Renal cortex interstitium (tissue), 15 donors: ENCODE data around the gene CPS1. TPM values are rescaled to one million over a fixed set of nuclear protein-coding genes. Genes with fewer than 3 reads are reported as not detected.

ENCODE experiments used
- DNase-seq, 11 donors: peaks; one replicate each; pipeline ENCODE4 v3.0.0-alpha.2; 2013; ENCODE audit warnings: low read depth in 9 of 11, low spot score in 4 of 11; ENCODE audit errors: extremely low read depth in 1 of 11
- long read RNA-seq, 16 experiments: transcript quantifications; one replicate each; lab custom pipeline, GENCODE V29; 2026
- polyA plus RNA-seq, 3 donors: library from polyadenylated mRNA; unstranded; fragments of 120-200 nt; gene quantifications; one replicate each; pipeline ENCODE4 v1.2.1, GENCODE V29; 2013; ENCODE audit not compliant: insufficient read length in 3 of 3

Gene CPS1
- polyA plus RNA-seq = 1 to 10 TPM; 2.4 to 5.4 (median 3.8) TPM
- long read RNA-seq, donor 1 = 0 reads
- long read RNA-seq, donor 2 = 0 reads
- long read RNA-seq, donor 3, full-length matches to known transcripts = 1 of 9 reads
- long read RNA-seq, donor 3, partial matches to known transcripts = 8 of 9 reads
- long read RNA-seq, donor 3, other reads (novel, unspliced or antisense) = 0 of 9 reads
- long read RNA-seq, donor 4 = 0 reads
- long read RNA-seq, donor 5 = 0 reads
- long read RNA-seq, donor 6 = 0 reads
- long read RNA-seq, donor 7 = 0 reads
- long read RNA-seq, donor 8 = 0 reads
- long read RNA-seq, donor 9 = 0 reads
- long read RNA-seq, donor 10 = 0 reads
- long read RNA-seq, donor 11 = 0 reads
- long read RNA-seq, donor 12 = 0 reads
- long read RNA-seq, donor 13 = 0 reads
- long read RNA-seq, donor 14, full-length matches to known transcripts = 1 of 1 reads
- long read RNA-seq, donor 14, partial matches to known transcripts = 0 of 1 reads
- long read RNA-seq, donor 14, other reads (novel, unspliced or antisense) = 0 of 1 reads
- long read RNA-seq, donor 15, full-length matches to known transcripts = 1 of 1 reads
- long read RNA-seq, donor 15, partial matches to known transcripts = 0 of 1 reads
- long read RNA-seq, donor 15, other reads (novel, unspliced or antisense) = 0 of 1 reads
- long read RNA-seq, donor 16 = 0 reads

DNA sequence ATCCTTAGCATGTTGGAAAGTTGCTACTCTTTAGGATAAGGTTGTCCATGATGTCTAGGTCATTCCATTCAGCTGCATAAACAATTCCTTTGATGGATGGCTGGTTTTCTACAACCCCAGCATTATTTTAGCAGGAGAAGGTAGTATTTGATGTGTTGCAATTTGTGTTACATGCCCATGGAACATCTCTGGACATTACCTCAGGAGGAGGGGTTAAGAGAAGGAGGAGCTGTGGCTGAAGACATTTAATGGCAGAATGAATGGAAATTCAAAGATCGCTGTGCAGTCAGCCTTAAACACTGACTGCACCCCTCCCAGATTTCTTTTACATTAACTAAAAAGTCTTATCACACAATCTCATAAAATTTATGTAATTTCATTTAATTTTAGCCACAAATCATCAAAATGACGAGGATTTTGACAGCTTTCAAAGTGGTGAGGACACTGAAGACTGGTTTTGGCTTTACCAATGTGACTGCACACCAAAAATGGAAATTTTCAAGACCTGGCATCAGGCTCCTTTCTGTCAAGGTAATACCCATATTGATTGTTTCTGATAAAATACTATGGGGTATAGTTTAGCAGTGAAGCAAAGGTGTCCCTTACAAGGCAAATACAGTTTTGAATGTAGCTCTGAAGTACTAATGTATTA, at the start of gene CPS1:
CPS1 (plus strand) TSS at position 271 of the 652 bp plus-strand sequence; CDS start at position 406, 135 bp downstream.
- no peak for DNase-seq

DNA sequence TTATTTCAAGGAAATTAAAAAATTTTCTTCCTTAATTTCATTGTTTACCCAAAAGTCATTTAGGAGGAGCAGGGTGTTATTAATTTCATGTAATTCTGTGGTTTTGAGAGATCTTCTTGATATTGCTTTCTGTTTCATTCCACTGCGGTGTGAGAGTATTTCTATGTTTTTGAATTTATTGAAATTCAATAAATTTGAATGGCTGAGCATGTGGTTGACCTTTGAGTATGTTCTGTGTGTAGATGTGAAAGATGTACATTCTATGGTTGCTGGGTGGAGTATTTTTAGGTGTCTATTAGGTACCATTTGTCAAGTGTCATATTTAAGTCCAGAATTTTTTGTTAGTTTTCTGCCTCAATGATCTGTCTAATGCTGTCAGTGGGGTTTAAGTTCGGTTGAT, 40.5 kb upstream of the CPS1 start:
- no peak for DNase-seq

- no peak for DNase-seq
Observed at GRCh38 chr2:210517264-210517663, 39.1 kb upstream of the CPS1 start.

GRCh38 chr2:210519594-210519993, 36.8 kb upstream of the CPS1 start:
- no peak for DNase-seq

- DNase-seq = no peak
Observed at GRCh38 chr2:210522399-210522798, 34.0 kb upstream of the CPS1 start.

- DNase-seq = no peak
Observed at GRCh38 chr2:210523650-210524289, 32.6 kb upstream of the CPS1 start.

DNA sequence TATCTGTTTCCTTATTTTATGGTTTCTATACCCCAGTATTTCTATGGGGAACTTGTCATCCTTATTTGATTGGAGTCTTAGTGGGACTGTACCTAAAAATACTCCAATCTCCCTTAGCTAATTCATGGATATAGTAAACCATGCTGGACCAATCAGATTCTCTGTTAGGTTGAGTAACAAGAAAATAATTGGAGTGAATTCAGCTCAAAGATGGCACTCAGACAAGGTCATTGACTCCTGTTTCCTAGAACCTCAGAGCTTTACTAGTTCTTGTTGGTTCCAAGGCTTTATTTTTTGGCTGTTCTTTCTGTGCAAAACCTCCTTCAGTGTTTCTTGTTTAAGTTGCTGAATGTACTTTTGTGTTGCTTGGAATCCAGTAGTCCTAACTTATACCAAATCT, 31.9 kb upstream of the CPS1 start:
- DNase-seq = no peak

GRCh38 chr2:210527286-210527685, 29.1 kb upstream of the CPS1 start:
- no peak for DNase-seq

DNA sequence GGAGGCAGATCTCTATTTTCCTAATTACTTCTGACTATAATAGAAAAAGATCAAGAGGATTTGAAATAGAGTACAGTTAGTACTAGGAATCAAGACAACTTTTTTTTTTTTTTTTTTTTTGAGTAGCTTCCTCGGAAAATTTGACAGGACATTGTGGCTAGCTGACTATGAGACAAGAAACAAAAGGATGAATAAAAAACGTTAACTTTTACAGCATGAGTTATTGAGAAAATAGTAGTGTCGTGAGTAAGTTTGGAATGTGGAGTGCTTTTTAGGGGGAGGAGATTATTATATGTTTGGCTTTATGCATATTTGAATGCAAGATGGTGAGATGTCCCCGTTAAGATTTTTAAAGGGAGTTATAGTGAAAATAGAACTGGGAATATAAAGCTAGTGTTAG, 27.7 kb upstream of the CPS1 start:
- no peak for DNase-seq

GRCh38 chr2:210531050-210531449, 25.3 kb upstream of the CPS1 start:
- no peak for DNase-seq

DNA sequence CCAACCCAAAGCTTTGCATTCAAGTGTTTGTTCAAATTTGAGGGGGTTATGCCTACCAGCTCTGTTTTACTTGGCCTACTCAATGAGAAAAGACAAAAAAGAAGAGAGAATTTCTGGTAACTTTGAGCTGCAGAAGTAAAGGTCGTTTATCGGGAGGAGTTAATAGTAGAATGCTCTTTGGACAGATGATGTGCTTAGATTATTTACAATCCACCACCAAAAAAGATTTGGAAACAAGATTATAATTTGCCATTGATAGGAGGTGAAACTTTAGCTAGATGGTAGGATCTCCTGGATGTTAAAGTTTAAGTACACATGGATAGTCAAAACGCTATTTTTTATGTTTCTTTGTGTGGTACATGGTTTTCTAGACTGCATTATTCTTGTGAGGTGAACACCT, 24.9 kb upstream of the CPS1 start:
- no peak for DNase-seq

- no peak for DNase-seq
Observed at GRCh38 chr2:210533389-210533788, 23.0 kb upstream of the CPS1 start.

DNA sequence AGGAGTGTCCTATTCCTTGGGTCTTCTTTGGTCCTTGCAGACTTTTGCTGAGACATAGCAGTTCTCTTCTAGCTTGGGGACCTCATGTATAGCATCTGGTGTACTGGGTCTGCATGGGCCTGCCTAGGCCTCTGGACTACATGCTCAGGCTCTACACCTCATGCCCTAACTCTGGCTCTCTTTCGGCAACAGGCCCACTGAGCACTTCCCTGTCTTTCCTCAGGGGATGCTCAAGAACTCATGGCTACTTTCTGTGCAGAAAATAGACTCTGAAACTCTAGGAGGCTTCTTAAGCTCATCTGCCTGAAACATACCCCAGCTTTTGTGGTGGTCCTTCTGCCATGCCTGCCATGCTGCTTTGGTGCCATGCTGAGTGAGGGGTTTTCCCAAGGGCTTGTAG, 21.5 kb upstream of the CPS1 start:
- no peak for DNase-seq

GRCh38 chr2:210536973-210537650, 19.3 kb upstream of the CPS1 start:
- no peak for DNase-seq

- no peak for DNase-seq
Observed at GRCh38 chr2:210539035-210539434, 17.4 kb upstream of the CPS1 start.

DNA sequence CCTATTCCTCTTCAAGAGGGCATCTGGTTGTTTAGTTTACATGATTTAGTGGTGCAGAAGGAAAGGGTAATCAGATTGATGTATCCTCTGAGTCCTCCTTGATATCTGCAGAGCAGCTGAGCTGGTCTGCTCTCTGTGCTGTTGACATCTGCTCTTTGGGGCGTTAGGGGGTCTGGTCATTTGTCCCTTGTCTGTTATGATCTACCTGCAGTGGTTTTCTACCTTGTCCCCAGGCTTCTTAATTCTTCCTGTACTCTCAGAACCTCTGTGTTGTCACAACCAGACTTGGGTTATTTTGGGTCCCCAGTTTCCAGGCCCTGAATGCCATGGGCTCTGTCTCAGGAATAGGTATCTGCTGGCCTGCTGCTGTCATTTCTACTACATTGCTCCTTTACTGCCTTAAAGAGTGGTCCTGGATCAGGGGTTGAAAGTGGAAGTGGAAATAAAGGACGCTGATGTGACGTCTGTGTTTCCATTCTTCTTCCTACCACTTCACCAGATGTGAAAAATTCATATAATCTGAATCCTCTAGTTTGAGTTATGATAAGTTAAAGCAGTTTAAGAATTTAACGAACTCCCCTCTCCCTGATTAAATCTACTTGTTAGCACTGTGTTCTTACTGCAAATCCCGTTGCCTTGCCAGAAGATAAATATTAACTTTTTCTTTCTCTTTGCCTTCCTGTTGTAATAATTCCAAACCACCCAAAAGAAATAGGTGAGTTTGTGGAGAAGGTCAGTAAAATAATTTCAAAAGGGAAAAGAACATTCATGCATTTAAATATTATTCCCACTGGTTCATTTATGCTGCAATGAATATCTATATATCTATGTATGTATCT, 16.6 kb upstream of the CPS1 start:
- DNase-seq = no peak

- DNase-seq = no peak
Observed at GRCh38 chr2:210540471-210540870, 15.9 kb upstream of the CPS1 start.

DNA sequence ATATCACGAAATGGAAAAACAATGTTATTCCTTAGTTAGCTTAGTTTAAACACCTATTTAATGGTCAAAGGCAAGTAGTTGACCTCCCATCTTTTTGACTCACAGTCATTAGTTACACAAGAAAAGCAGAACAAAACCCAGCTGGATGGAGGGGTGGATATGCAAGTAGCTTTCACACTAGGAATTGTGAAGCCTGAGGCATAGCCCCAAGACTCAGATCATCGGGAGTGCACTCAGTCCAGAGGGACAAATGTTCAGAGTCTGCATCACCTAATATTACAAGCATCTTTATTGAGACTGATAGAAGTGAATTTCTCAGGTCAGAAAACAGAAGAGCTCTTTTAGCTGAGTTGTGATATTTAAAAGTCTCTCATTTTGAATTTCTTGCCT, 15.5 kb upstream of the CPS1 start:
- DNase-seq = no peak
